Coronary artery (tissue), 2 donors: Measurements from ENCODE around the gene PPL.

Source experiments
- DNase-seq: peaks from one replicate; pipeline ENCODE4 v3.0.0-alpha.2; 2017; ENCODE audit warnings: low spot score
- H3K27ac ChIP-seq, 2 donors: fragments of 200-600 bp; sonication (generic); one replicate each; pipeline ENCODE4 v1.5.1; 2016 to 2019
- H3K4me3 ChIP-seq: fragments of 200-600 bp; sonication (generic); 2 replicates; pipeline ENCODE4 v1.5.1; 2016; ENCODE audit warnings: mild to moderate bottlenecking, moderate library complexity
- CTCF ChIP-seq: fragments of 200-600 bp; sonication (generic); IDR thresholded peaks from one replicate; pipeline ENCODE4 v1.5.1; 2019; ENCODE audit warnings: antibody characterized with exemption

The PPL gene

GRCh38 chr16:4946917-4947316, 10.0 kb upstream of the PPL start:
- TF ChIP-seq CTCF: no peak
- no peak for DNase-seq
- no peak overlapping the region for H3K27ac ChIP-seq

GRCh38 chr16:4945560-4946502, 8.9 kb upstream of the PPL start:
- DNase-seq: no peak
- no peak for TF ChIP-seq CTCF
- Histone ChIP-seq H3K27ac (peak overlapping the region; percentile 76 to 83), H3K4me3 (no peak overlapping the region)

More at GRCh38 chr16:4946917-4947316, 10.0 kb upstream of the PPL start:
- H3K4me3 ChIP-seq: no peak overlapping the region

GRCh38 chr16:4944333-4945281, 7.7 kb upstream of the PPL start:
- peak overlapping the region; percentile 76 to 83 for H3K27ac ChIP-seq
- TF ChIP-seq CTCF: no peak
- peak; percentile 96 for DNase-seq
- H3K4me3 ChIP-seq: peak overlapping the region; percentile 25

GRCh38 chr16:4942481-4942880, 5.5 kb upstream of the PPL start:
- TF ChIP-seq CTCF: no peak
- DNase-seq: no peak
- peak overlapping the region; percentile 72 to 83 for H3K27ac ChIP-seq
- no peak overlapping the region for H3K4me3 ChIP-seq

- DNase-seq: no peak
- Histone ChIP-seq H3K4me3 (no peak overlapping the region), H3K27ac (no peak overlapping the region)
- no peak for TF ChIP-seq CTCF
Measured at GRCh38 chr16:4940719-4941118, 3.8 kb upstream of the PPL start.

GRCh38 chr16:4938683-4939030, 1.7 kb upstream of the PPL start:
- no peak overlapping the region for H3K4me3 ChIP-seq
- no peak for DNase-seq
- no peak for TF ChIP-seq CTCF
- H3K27ac ChIP-seq: peak overlapping the region in 1 of 2 donors; percentile 20
